Activated CD4-positive, alpha-beta memory T cell treated with anti-CD3 and anti-CD28 coated beads, Interleukin-2, amount 10 ng/mL, durations not matched to agents 7 days and 5 days (primary cell): ENCODE results near the gene DELE1. TPM values are rescaled to one million over a fixed set of nuclear protein-coding genes. Genes with fewer than 3 reads are reported as not detected.
A peak's percentile ranks its signal among the peaks of the same experiment; 100 is the strongest.
"Not testable (repeated sequence)": the region's sequence is repeated elsewhere in the genome, so short reads cannot be mapped to it uniquely, and the experiment has no call there.

Experiments
- CTCF ChIA-PET: fragments of 350-600 bp; sonication (Branson Sonifier 250); formaldehyde crosslinking; loops from one replicate; lab custom pipeline; 2021; ENCODE audit warnings: antibody characterized with exemption, inconsistent platforms; lab: Charles Lee
- POLR2A ChIA-PET: fragments of 350-600 bp; sonication (Branson Sonifier 250); formaldehyde crosslinking; loops from one replicate; lab custom pipeline; 2021; ENCODE audit warnings: antibody characterized with exemption; lab: Charles Lee
- DNase-seq: peaks from one replicate; pipeline ENCODE4 v3.0.0-alpha.2; 2020
- H3K27ac Mint-ChIP-seq: one replicate; pipeline ENCODE4 v1.8.0; 2021; ENCODE audit warnings: mild to moderate bottlenecking, mixed read lengths
- H3K27me3 Mint-ChIP-seq: one replicate; pipeline ENCODE4 v1.8.0; 2021; ENCODE audit warnings: mixed read lengths
- H3K36me3 Mint-ChIP-seq: one replicate; pipeline ENCODE4 v1.8.0; 2021; ENCODE audit warnings: low read depth, mixed read lengths
- H3K4me1 Mint-ChIP-seq: one replicate; pipeline ENCODE4 v1.8.0; 2021; ENCODE audit warnings: mixed read lengths
- H3K4me3 Mint-ChIP-seq: one replicate; pipeline ENCODE4 v1.8.0; 2021; ENCODE audit warnings: mild to moderate bottlenecking, mixed read lengths
- H3K9me3 Mint-ChIP-seq: one replicate; pipeline ENCODE4 v1.8.0; 2021; ENCODE audit warnings: mixed read lengths
- total RNA-seq, 2 experiments: library from RNA; stranded (reverse); gene quantifications; one replicate each; pipeline ENCODE4 v1.2.3, GENCODE V29; 2021

The DELE1 gene
- total RNA-seq, 2 experiments from 2014 or later: 73.4 to 80.7 TPM

- H3K36me3 Mint-ChIP-seq: peaks cover 2% of the 10 kb centered on the region
- peaks cover 84% of the 10 kb centered on the region for H3K27me3 Mint-ChIP-seq
- DNase-seq: peak; percentile 89
- H3K4me1 Mint-ChIP-seq: peaks cover 29% of the 10 kb centered on the region
- peak overlapping the region; percentile 70 for H3K4me3 Mint-ChIP-seq
- no peak overlapping the region for H3K27ac Mint-ChIP-seq
- POLR2A ChIA-PET: interaction anchor here (0.6 to 4.7 kb wide), 9 partner anchors 29 to 228 kb away, joined by 3 to 33 read pairs (median 6); partner anchors contain the start of genes FCHSD1 and PCDH12
- no peaks in the 10 kb centered on the region for H3K9me3 Mint-ChIP-seq
- CTCF ChIA-PET: interaction anchor here (0.5 to 8.7 kb wide), 47 partner anchors 8 to 780 kb away, joined by 3 to 157 read pairs (median 4); partner anchors contain the start of genes DELE1, DIAPH1, GNPDA1 and PCDH12
Measured at GRCh38 chr5:141878711-141879425, 44.8 kb upstream of the DELE1 start.

- Mint-ChIP-seq H3K27me3 (peaks cover 84% of the 10 kb centered on the region), H3K27ac (no peak overlapping the region)
- POLR2A ChIA-PET: interaction anchor here (0.6 to 4.7 kb wide), 8 partner anchors 30 to 228 kb away, joined by 3 to 33 read pairs (median 6); partner anchors contain the start of genes FCHSD1 and PCDH12
Measured at GRCh38 chr5:141879426-141879759, 44.3 kb upstream of the DELE1 start.

GRCh38 chr5:141879941-141880738, 43.5 kb upstream of the DELE1 start:
- Mint-ChIP-seq H3K27me3 (peaks cover 84% of the 10 kb centered on the region), H3K9me3 (no peaks in the 10 kb centered on the region), H3K4me3 (no peak overlapping the region), H3K4me1 (peaks cover 29% of the 10 kb centered on the region), H3K27ac (no peak overlapping the region), H3K36me3 (peaks cover 2% of the 10 kb centered on the region)
- ChIA-PET POLR2A (interaction anchor here (1.3 to 4.7 kb wide), 6 partner anchors 31 to 187 kb away, joined by 6 to 33 read pairs (median 10); partner anchors contain the start of gene RNF14), CTCF (interaction anchor here (0.6 to 8.7 kb wide), 28 partner anchors 9 to 288 kb away, joined by 3 to 157 read pairs (median 5); partner anchors contain the start of genes DELE1, PCDH12 and RNF14)
- DNase-seq: no peak

More at GRCh38 chr5:141879426-141879759, 44.3 kb upstream of the DELE1 start:
- no peak for DNase-seq
- CTCF ChIA-PET: interaction anchor here (0.6 to 8.7 kb wide), 44 partner anchors 8 to 350 kb away, joined by 3 to 157 read pairs (median 4); partner anchors contain the start of genes DELE1, DIAPH1, GNPDA1 and PCDH12
- Mint-ChIP-seq H3K4me3 (peak overlapping the region; percentile 70), H3K4me1 (peaks cover 29% of the 10 kb centered on the region), H3K9me3 (no peaks in the 10 kb centered on the region), H3K36me3 (peaks cover 2% of the 10 kb centered on the region)

GRCh38 chr5:141880961-141881801, 42.5 kb upstream of the DELE1 start:
- H3K4me1 Mint-ChIP-seq: peaks cover 29% of the 10 kb centered on the region
- no peaks in the 10 kb centered on the region for H3K9me3 Mint-ChIP-seq
- POLR2A ChIA-PET: interaction anchor here (0.6 to 4.7 kb wide), 5 partner anchors 32 to 227 kb away, joined by 3 to 33 read pairs (median 14); partner anchors contain the start of gene RNF14
- peaks cover 82% of the 10 kb centered on the region for H3K27me3 Mint-ChIP-seq
- H3K36me3 Mint-ChIP-seq: peaks cover 2% of the 10 kb centered on the region
- no peak for DNase-seq
- H3K27ac Mint-ChIP-seq: no peak overlapping the region
- no peak overlapping the region for H3K4me3 Mint-ChIP-seq
- CTCF ChIA-PET: interaction anchor here (0.6 to 8.7 kb wide), 14 partner anchors 10 to 262 kb away, joined by 3 to 157 read pairs (median 20); partner anchors contain the start of genes DELE1, PCDH12 and RNF14

GRCh38 chr5:141881886-141882285, 41.8 kb upstream of the DELE1 start:
- H3K36me3 Mint-ChIP-seq: peaks cover 2% of the 10 kb centered on the region
- POLR2A ChIA-PET: interaction anchor here (1.3 to 4.7 kb wide), 2 partner anchors 87 to 189 kb away, joined by 7 to 33 read pairs; partner anchors contain the start of gene RNF14

GRCh38 chr5:141882594-141883183, 41.0 kb upstream of the DELE1 start:
- H3K36me3 Mint-ChIP-seq: peaks cover 2% of the 10 kb centered on the region
- POLR2A ChIA-PET: interaction anchor here (2.0 kb wide), 1 partner anchor 78 kb away, joined by 5 read pairs; no protein-coding TSS in a partner anchor
- peaks cover 76% of the 10 kb centered on the region for H3K27me3 Mint-ChIP-seq
- CTCF ChIA-PET: interaction anchor here (2.8 to 8.7 kb wide), 3 partner anchors 77 to 189 kb away, joined by 12 to 157 read pairs (median 98); partner anchors contain the start of gene PCDH12
- H3K4me3 Mint-ChIP-seq: no peak overlapping the region
- no peaks in the 10 kb centered on the region for H3K9me3 Mint-ChIP-seq
- no peak overlapping the region for H3K27ac Mint-ChIP-seq
- peaks cover 23% of the 10 kb centered on the region for H3K4me1 Mint-ChIP-seq
- DNase-seq: no peak

More at GRCh38 chr5:141881886-141882285, 41.8 kb upstream of the DELE1 start:
- Mint-ChIP-seq H3K27me3 (peaks cover 84% of the 10 kb centered on the region), H3K9me3 (no peaks in the 10 kb centered on the region), H3K4me3 (no peak overlapping the region), H3K4me1 (peaks cover 29% of the 10 kb centered on the region), H3K27ac (no peak overlapping the region)
- DNase-seq: no peak
- CTCF ChIA-PET: interaction anchor here (0.9 to 8.7 kb wide), 7 partner anchors 9 to 217 kb away, joined by 3 to 157 read pairs (median 32); partner anchors contain the start of gene PCDH12

- H3K36me3 Mint-ChIP-seq: peaks cover 2% of the 10 kb centered on the region
- no peak overlapping the region for H3K4me3 Mint-ChIP-seq
- H3K4me1 Mint-ChIP-seq: peaks cover 21% of the 10 kb centered on the region
- ChIA-PET CTCF (interaction anchor here (2.8 to 6.9 kb wide), 2 partner anchors 77 to 190 kb away, joined by 12 to 157 read pairs; no protein-coding TSS in a partner anchor), POLR2A (interaction anchor here (2.0 kb wide), 1 partner anchor 77 kb away, joined by 5 read pairs; no protein-coding TSS in a partner anchor)
- H3K27ac Mint-ChIP-seq: no peak overlapping the region
- H3K9me3 Mint-ChIP-seq: no peaks in the 10 kb centered on the region
- DNase-seq: peak; percentile 47
- H3K27me3 Mint-ChIP-seq: peaks cover 73% of the 10 kb centered on the region
Measured at GRCh38 chr5:141883184-141883891, 40.3 kb upstream of the DELE1 start.

GRCh38 chr5:141883892-141884318, 39.8 kb upstream of the DELE1 start:
- no peak for DNase-seq
- Mint-ChIP-seq H3K4me3 (no peak overlapping the region), H3K9me3 (no peaks in the 10 kb centered on the region), H3K27ac (no peak overlapping the region), H3K36me3 (peaks cover 2% of the 10 kb centered on the region), H3K27me3 (peaks cover 69% of the 10 kb centered on the region), H3K4me1 (peaks cover 17% of the 10 kb centered on the region)
- CTCF ChIA-PET: interaction anchor here (2.8 to 6.9 kb wide), 2 partner anchors 77 to 190 kb away, joined by 12 to 157 read pairs; no protein-coding TSS in a partner anchor
- POLR2A ChIA-PET: interaction anchor here (2.0 kb wide), 1 partner anchor 77 kb away, joined by 5 read pairs; no protein-coding TSS in a partner anchor

- H3K4me3 Mint-ChIP-seq: no peak overlapping the region
- no peak overlapping the region for H3K27ac Mint-ChIP-seq
- H3K27me3 Mint-ChIP-seq: peaks cover 38% of the 10 kb centered on the region
- no peaks in the 10 kb centered on the region for H3K4me1 Mint-ChIP-seq
- DNase-seq: no peak
- ChIA-PET CTCF (interaction anchor here (0.7 to 4.7 kb wide), 8 partner anchors 9 to 197 kb away, joined by 3 to 53 read pairs (median 8); partner anchors contain the start of genes PCDH12 and RNF14), POLR2A (interaction anchor here (2.7 kb wide), 1 partner anchor 71 kb away, joined by 13 read pairs; no protein-coding TSS in a partner anchor)
- no peaks in the 10 kb centered on the region for H3K36me3 Mint-ChIP-seq
- H3K9me3 Mint-ChIP-seq: no peaks in the 10 kb centered on the region
Measured at GRCh38 chr5:141889282-141889871, 34.3 kb upstream of the DELE1 start.

- not testable (repeated sequence) for H3K9me3 Mint-ChIP-seq, H3K4me1 Mint-ChIP-seq, H3K36me3 Mint-ChIP-seq, DNase-seq, H3K4me3 Mint-ChIP-seq, H3K27ac Mint-ChIP-seq
- CTCF ChIA-PET: interaction anchor here (0.7 to 4.7 kb wide), 6 partner anchors 10 to 221 kb away, joined by 3 to 53 read pairs (median 13); partner anchors contain the start of genes PCDH12 and RNF14
- H3K27me3 Mint-ChIP-seq: peaks cover 32% of the 10 kb centered on the region
- POLR2A ChIA-PET: interaction anchor here (2.7 kb wide), 1 partner anchor 70 kb away, joined by 13 read pairs; no protein-coding TSS in a partner anchor
Measured at GRCh38 chr5:141890429-141890828, 33.2 kb upstream of the DELE1 start.
